Measurements from ENCODE around the gene LCE2C. TPM values are rescaled to one million over a fixed set of nuclear protein-coding genes. Genes with fewer than 3 reads are reported as not detected.
"Not testable (repeated sequence)": the region's sequence is repeated elsewhere in the genome, so short reads cannot be mapped to it uniquely, and the experiment has no call there.

The LCE2C gene
- not detected for polyA plus RNA-seq (ENCODE audit: insufficient read length in 4 of 4)

- DNase-seq (ENCODE audit: low read depth in 4 of 4, low spot score in 3 of 4) = not testable (repeated sequence)
These were observed at the start of gene LCE2C for GRCh38 chr1:152674983-152675382. Gene LCE2C, plus strand, starts transcription at chr1:152675279. Its CDS starts 737 bp downstream, at chr1:152676016.

- DNase-seq (ENCODE audit: low read depth in 4 of 4, low spot score in 3 of 4) = no peak
These were observed 48.3 kb upstream of the LCE2C start for GRCh38 chr1:152626744-152627143.

GRCh38 chr1:152630596-152630995 lies 44.5 kb upstream of the LCE2C start:
- DNase-seq (ENCODE audit: low read depth in 4 of 4, low spot score in 3 of 4) = no peak

- no peak for DNase-seq (ENCODE audit: low read depth in 4 of 4, low spot score in 3 of 4)
These were observed 34.7 kb upstream of the LCE2C start for GRCh38 chr1:152640351-152640750.

- DNase-seq (ENCODE audit: low read depth in 4 of 4, low spot score in 3 of 4) = no peak
These were observed 31.1 kb upstream of the LCE2C start for GRCh38 chr1:152643945-152644344.

GRCh38 chr1:152645146-152645545 lies 29.9 kb upstream of the LCE2C start:
- no peak for DNase-seq (ENCODE audit: low read depth in 4 of 4, low spot score in 3 of 4)

GRCh38 chr1:152646656-152647055 lies 28.4 kb upstream of the LCE2C start:
- no peak for DNase-seq (ENCODE audit: low read depth in 4 of 4, low spot score in 3 of 4)

GRCh38 chr1:152654110-152654509 lies 21.0 kb upstream of the LCE2C start:
- peak; percentile 8 to 55 (median 30) for DNase-seq (ENCODE audit: low read depth in 4 of 4, low spot score in 3 of 4)

- DNase-seq (ENCODE audit: low read depth in 4 of 4, low spot score in 3 of 4) = no peak
These were observed 18.6 kb upstream of the LCE2C start for GRCh38 chr1:152656459-152656858.

- DNase-seq (ENCODE audit: low read depth in 4 of 4, low spot score in 3 of 4) = no peak
These were observed 17.4 kb upstream of the LCE2C start for GRCh38 chr1:152657677-152658076.

- DNase-seq (ENCODE audit: low read depth in 4 of 4, low spot score in 3 of 4) = no peak
These were observed 16.4 kb upstream of the LCE2C start for GRCh38 chr1:152658649-152659048.

- DNase-seq (ENCODE audit: low read depth in 4 of 4, low spot score in 3 of 4) = no peak
These were observed 12.0 kb upstream of the LCE2C start, which contains the start of gene LCE2D for GRCh38 chr1:152663098-152663497. Gene LCE2D, plus strand, starts transcription at chr1:152663380. Its CDS starts 726 bp downstream, at chr1:152664106.

- not testable (repeated sequence) for DNase-seq (ENCODE audit: low read depth in 4 of 4, low spot score in 3 of 4)
These were observed 8.9 kb upstream of the LCE2C start for GRCh38 chr1:152666171-152666570.

- DNase-seq (ENCODE audit: low read depth in 4 of 4, low spot score in 3 of 4) = no peak
These were observed 7.4 kb upstream of the LCE2C start for GRCh38 chr1:152667648-152668047.

GRCh38 chr1:152673016-152673415 lies 2.1 kb upstream of the LCE2C start:
- no peak for DNase-seq (ENCODE audit: low read depth in 4 of 4, low spot score in 3 of 4)

GRCh38 chr1:152679459-152679858 lies 4.4 kb downstream of the LCE2C start:
- no peak for DNase-seq (ENCODE audit: low read depth in 4 of 4, low spot score in 3 of 4)

- DNase-seq (ENCODE audit: low read depth in 4 of 4, low spot score in 3 of 4) = no peak
These were observed 6.5 kb downstream of the LCE2C start for GRCh38 chr1:152681616-152682015.

- no peak for DNase-seq (ENCODE audit: low read depth in 4 of 4, low spot score in 3 of 4)
These were observed 8.8 kb downstream of the LCE2C start for GRCh38 chr1:152683846-152684245.

GRCh38 chr1:152685823-152686222 lies 10.7 kb downstream of the LCE2C start, which contains the start of gene LCE2B:
Gene LCE2B, plus strand, starts transcription at chr1:152686123. Its CDS starts 721 bp downstream, at chr1:152686844.
- DNase-seq (ENCODE audit: low read depth in 4 of 4, low spot score in 3 of 4) = not testable (repeated sequence)

GRCh38 chr1:152697701-152698600 lies 22.9 kb downstream of the LCE2C start, which contains the start of gene LCE2A:
Gene LCE2A, plus strand, starts transcription at chr1:152698345. Its CDS starts 557 bp downstream, at chr1:152698902.
- no peak for DNase-seq (ENCODE audit: low read depth in 4 of 4, low spot score in 3 of 4)

- no peak for DNase-seq (ENCODE audit: low read depth in 4 of 4, low spot score in 3 of 4)
These were observed 24.7 kb downstream of the LCE2C start for GRCh38 chr1:152699746-152700145.

- DNase-seq (ENCODE audit: low read depth in 4 of 4, low spot score in 3 of 4) = no peak
These were observed 32.8 kb downstream of the LCE2C start, which contains the start of gene LCE4A for GRCh38 chr1:152707860-152708259. Gene LCE4A, plus strand, starts transcription at chr1:152708160. Its CDS starts 916 bp downstream, at chr1:152709076.

Measured in left renal pelvis (tissue), 4 donors.